Activated T-cell treated with anti-CD3 and anti-CD28 coated beads, Interleukin-2, amount 50 U/mL, for 24 hours (primary cell): ENCODE results near the gene ERI2.
"Not testable (repeated sequence)": the region's sequence is repeated elsewhere in the genome, so short reads cannot be mapped to it uniquely, and the experiment has no call there.

Experiments
- DNase-seq: peaks from one replicate; pipeline ENCODE4 v3.0.0-alpha.2; 2020
- H3K27ac Mint-ChIP-seq: 2 replicates; pipeline ENCODE4 v1.8.0; 2020; ENCODE audit warnings: mild to moderate bottlenecking, mixed read lengths
- H3K27me3 Mint-ChIP-seq: 2 replicates; pipeline ENCODE4 v1.8.0; 2020; ENCODE audit warnings: mixed read lengths
- H3K36me3 Mint-ChIP-seq: 2 replicates; pipeline ENCODE4 v1.8.0; 2020; ENCODE audit warnings: low read depth, mixed read lengths
- H3K4me1 Mint-ChIP-seq: 2 replicates; pipeline ENCODE4 v1.8.0; 2020; ENCODE audit warnings: low read depth, mixed read lengths
- H3K4me3 Mint-ChIP-seq: 2 replicates; pipeline ENCODE4 v1.8.0; 2020; ENCODE audit warnings: mild to moderate bottlenecking, moderate library complexity, mixed read lengths
- H3K9me3 Mint-ChIP-seq: 2 replicates; pipeline ENCODE4 v1.8.0; 2020; ENCODE audit warnings: mixed read lengths

ERI2 gene

GRCh38 chr16:20765732-20766131 is 40.5 kb downstream of the ERI2 start:
- H3K27me3 Mint-ChIP-seq, result no peaks in the 10 kb centered on the region
- H3K9me3 Mint-ChIP-seq, result no peaks in the 10 kb centered on the region
- no peak for DNase-seq
- peaks cover under 1% of the 10 kb centered on the region for H3K36me3 Mint-ChIP-seq
- H3K27ac Mint-ChIP-seq, result no peak overlapping the region
- H3K4me1 Mint-ChIP-seq, result peaks cover 28% of the 10 kb centered on the region
- H3K4me3 Mint-ChIP-seq, result no peak overlapping the region

GRCh38 chr16:20764448-20764847 is 41.8 kb downstream of the ERI2 start:
- not testable (repeated sequence) for H3K27me3 Mint-ChIP-seq, DNase-seq, H3K27ac Mint-ChIP-seq

GRCh38 chr16:20763461-20764232 is 42.6 kb downstream of the ERI2 start, which contains the start of gene ACSM3:
ACSM3 (plus strand) TSS chr16:20764014; CDS start chr16:20770035, 6,021 bp downstream.
- DNase-seq, result peak; percentile 47
- Mint-ChIP-seq H3K27ac (peak within 1 kb of the TSS; percentile 93), H3K36me3 (peaks cover 4% of the 10 kb centered on the region), H3K27me3 (no peaks in the 10 kb centered on the region), H3K4me3 (peak within 1 kb of the TSS; percentile 80), H3K9me3 (no peaks in the 10 kb centered on the region), H3K4me1 (peaks cover 28% of the 10 kb centered on the region)

More at GRCh38 chr16:20764448-20764847, 41.8 kb downstream of the ERI2 start:
- not testable (repeated sequence) for H3K9me3 Mint-ChIP-seq, H3K4me3 Mint-ChIP-seq, H3K36me3 Mint-ChIP-seq
- peaks cover 28% of the 10 kb centered on the region for H3K4me1 Mint-ChIP-seq

GRCh38 chr16:20762404-20763123 is 43.7 kb downstream of the ERI2 start:
- Mint-ChIP-seq H3K27ac (peak overlapping the region; percentile 93), H3K36me3 (peaks cover 4% of the 10 kb centered on the region), H3K27me3 (no peaks in the 10 kb centered on the region), H3K4me3 (peak overlapping the region; percentile 80), H3K4me1 (peaks cover 28% of the 10 kb centered on the region), H3K9me3 (no peaks in the 10 kb centered on the region)
- no peak for DNase-seq

GRCh38 chr16:20761175-20761574 is 45.1 kb downstream of the ERI2 start:
- Mint-ChIP-seq H3K27ac (no peak overlapping the region), H3K9me3 (no peaks in the 10 kb centered on the region), H3K4me3 (no peak overlapping the region)

GRCh38 chr16:20760346-20760745 is 45.9 kb downstream of the ERI2 start:
- Mint-ChIP-seq H3K4me1 (peaks cover 28% of the 10 kb centered on the region), H3K27ac (no peak overlapping the region), H3K4me3 (no peak overlapping the region)

More at GRCh38 chr16:20761175-20761574, 45.1 kb downstream of the ERI2 start:
- Mint-ChIP-seq H3K36me3 (peaks cover 4% of the 10 kb centered on the region), H3K4me1 (peaks cover 28% of the 10 kb centered on the region), H3K27me3 (no peaks in the 10 kb centered on the region)
- DNase-seq, result no peak

GRCh38 chr16:20755799-20756198 is 50.5 kb downstream of the ERI2 start:
- not testable (repeated sequence) for H3K9me3 Mint-ChIP-seq, H3K27me3 Mint-ChIP-seq, H3K4me1 Mint-ChIP-seq, H3K27ac Mint-ChIP-seq, H3K4me3 Mint-ChIP-seq, DNase-seq, H3K36me3 Mint-ChIP-seq

More at GRCh38 chr16:20760346-20760745, 45.9 kb downstream of the ERI2 start:
- Mint-ChIP-seq H3K27me3 (no peaks in the 10 kb centered on the region), H3K9me3 (no peaks in the 10 kb centered on the region), H3K36me3 (peaks cover 4% of the 10 kb centered on the region)
- DNase-seq, result no peak

GRCh38 chr16:20755238-20755637 is 51.0 kb downstream of the ERI2 start:
- DNase-seq, result no peak
- H3K4me3 Mint-ChIP-seq, result no peak overlapping the region
- H3K4me1 Mint-ChIP-seq, result no peaks in the 10 kb centered on the region
- peaks cover 3% of the 10 kb centered on the region for H3K36me3 Mint-ChIP-seq
- H3K27ac Mint-ChIP-seq, result no peak overlapping the region
- no peaks in the 10 kb centered on the region for H3K27me3 Mint-ChIP-seq
- H3K9me3 Mint-ChIP-seq, result no peaks in the 10 kb centered on the region

GRCh38 chr16:20753727-20754126 is 52.5 kb downstream of the ERI2 start:
- Mint-ChIP-seq H3K27me3 (no peaks in the 10 kb centered on the region), H3K4me3 (no peak overlapping the region), H3K27ac (no peak overlapping the region), H3K4me1 (no peaks in the 10 kb centered on the region), H3K36me3 (no peaks in the 10 kb centered on the region), H3K9me3 (no peaks in the 10 kb centered on the region)
- DNase-seq, result no peak

- Mint-ChIP-seq H3K27ac (no peak overlapping the region), H3K36me3 (no peaks in the 10 kb centered on the region), H3K27me3 (no peaks in the 10 kb centered on the region), H3K4me1 (no peaks in the 10 kb centered on the region), H3K9me3 (peaks cover 14% of the 10 kb centered on the region), H3K4me3 (no peak overlapping the region)
- DNase-seq, result no peak
Measured at GRCh38 chr16:20750558-20750957, 55.7 kb downstream of the ERI2 start.

- Mint-ChIP-seq H3K27me3 (no peaks in the 10 kb centered on the region), H3K9me3 (peaks cover 14% of the 10 kb centered on the region), H3K4me1 (no peaks in the 10 kb centered on the region), H3K36me3 (no peaks in the 10 kb centered on the region), H3K4me3 (no peak overlapping the region), H3K27ac (no peak overlapping the region)
- DNase-seq, result no peak
Measured at GRCh38 chr16:20749474-20749873, 56.8 kb downstream of the ERI2 start.

GRCh38 chr16:20747030-20747816 is 59.0 kb downstream of the ERI2 start:
- no peak for DNase-seq
- Mint-ChIP-seq H3K9me3 (peaks cover 14% of the 10 kb centered on the region), H3K27me3 (no peaks in the 10 kb centered on the region), H3K36me3 (no peaks in the 10 kb centered on the region), H3K4me1 (no peaks in the 10 kb centered on the region), H3K4me3 (no peak overlapping the region), H3K27ac (no peak overlapping the region)

- H3K9me3 Mint-ChIP-seq, result peaks cover 14% of the 10 kb centered on the region
- H3K4me1 Mint-ChIP-seq, result peaks cover 4% of the 10 kb centered on the region
- H3K27ac Mint-ChIP-seq, result no peak overlapping the region
- H3K27me3 Mint-ChIP-seq, result no peaks in the 10 kb centered on the region
- DNase-seq, result no peak
- no peak overlapping the region for H3K4me3 Mint-ChIP-seq
- peaks cover 2% of the 10 kb centered on the region for H3K36me3 Mint-ChIP-seq
Measured at GRCh38 chr16:20746461-20746860, 59.8 kb downstream of the ERI2 start.
